ENCODE results near the gene FUOM. TPM values are rescaled to one million over a fixed set of nuclear protein-coding genes. Genes with fewer than 3 reads are reported as not detected.
"Not testable (repeated sequence)": the region's sequence is repeated elsewhere in the genome, so short reads cannot be mapped to it uniquely, and the experiment has no call there.

Gene FUOM
- total RNA-seq, 2 donors from 2014 or later: 12.5 to 16.1 TPM

DNA sequence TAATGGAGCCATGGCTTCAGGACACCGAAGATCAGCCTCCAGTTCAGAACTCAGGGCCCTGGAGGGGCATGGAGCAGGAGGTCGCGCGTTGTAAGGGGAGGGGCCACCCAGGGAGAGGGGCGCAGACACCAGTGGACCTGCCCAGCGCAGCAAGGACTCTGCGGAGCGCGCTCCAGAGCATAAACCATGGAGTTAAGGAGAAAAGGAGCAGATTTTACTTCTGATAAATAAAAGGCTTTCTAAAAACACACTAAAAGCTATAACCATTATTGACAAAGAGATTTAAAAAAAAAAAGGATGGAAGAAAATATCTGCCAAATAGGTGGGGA, 31.6 kb downstream of the FUOM start:
- WGBS, 2 donors: 34 to 38% methylated on average over 8 to 9 of the region's 9 CpGs
- intact Hi-C loops (cut with DNase I): no loop called here
- peaks cover 29% of the 10 kb centered on the region for H3K4me1 ChIP-seq

DNA sequence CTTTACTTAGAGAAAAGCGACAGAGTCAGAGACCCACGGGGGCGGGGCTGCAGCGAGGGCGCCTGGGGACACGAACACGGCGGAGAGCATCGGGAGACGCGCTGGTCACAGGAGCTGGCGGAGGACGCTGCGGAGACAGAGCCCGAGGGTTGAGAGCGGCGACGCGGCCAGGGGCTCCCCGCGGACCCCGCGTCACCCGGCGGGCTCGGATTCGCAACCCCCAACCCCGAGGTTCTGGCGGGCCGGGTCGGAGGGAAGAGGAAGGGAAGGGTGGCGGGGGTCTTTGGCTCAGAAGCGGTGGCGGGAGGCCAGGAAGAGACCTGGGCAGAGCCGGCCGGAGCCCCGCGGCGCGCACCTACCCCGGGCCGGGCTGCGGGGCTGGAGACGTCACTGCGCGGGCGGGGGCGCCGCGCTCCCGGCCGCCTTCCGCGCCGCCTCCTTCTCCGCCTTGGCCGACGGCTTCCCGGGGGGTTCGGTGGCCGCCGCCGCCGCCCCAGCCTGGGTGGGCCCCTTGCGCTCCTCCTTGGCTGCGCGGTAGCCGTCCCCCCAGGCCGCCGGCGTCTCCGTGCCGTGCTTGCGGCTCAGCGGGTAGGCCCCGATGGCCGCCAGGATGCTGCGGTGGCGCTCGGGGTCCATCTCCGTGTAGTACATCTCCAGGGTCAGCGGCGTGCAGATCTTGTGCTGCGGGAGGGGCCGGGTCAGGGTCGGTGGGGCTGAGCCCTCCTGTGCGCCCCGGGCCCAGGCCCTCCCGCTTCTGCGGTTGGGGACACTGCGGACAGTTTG, 32.2 kb downstream of the FUOM start:
- no peaks in the 10 kb centered on the region for H3K36me3 ChIP-seq (replicated peaks in 1 of 2; ENCODE audit: insufficient read depth in 1 of 2, low read depth in 2 of 2)
- WGBS, 2 donors: 0 to 4% methylated on average over 42 to 46 of the region's 91 CpGs
- no peaks in the 10 kb centered on the region for H3K9me3 ChIP-seq
- no peak for ATAC-seq
- TF ChIP-seq POLR2A (IDR thresholded peaks at IDR 0.05) (no peak), CTCF (IDR thresholded peaks at IDR 0.05) (no peak)
- H3K4me1 ChIP-seq: peaks cover 29% of the 10 kb centered on the region
- H3K27me3 ChIP-seq: peaks cover 0 to 32% of the 10 kb centered on the region in 2 donors
- no peak for DNase-seq
- H3K27ac ChIP-seq: no peak overlapping the region
- intact Hi-C loops (cut with DNase I): no loop called here
- H3K4me3 ChIP-seq: no peak overlapping the region

More for the DNA sequence above, 31.6 kb downstream of the FUOM start:
- ATAC-seq (no peak), DNase-seq (no peak)
- Histone ChIP-seq H3K36me3 (replicated peaks in 1 of 2; ENCODE audit: insufficient read depth in 1 of 2, low read depth in 2 of 2) (no peaks in the 10 kb centered on the region), H3K27me3 (peaks cover 0 to 32% of the 10 kb centered on the region in 2 donors), H3K27ac (no peak overlapping the region), H3K9me3 (no peaks in the 10 kb centered on the region), H3K4me3 (no peak overlapping the region)
- TF ChIP-seq POLR2A (IDR thresholded peaks at IDR 0.05): no peak
- TF ChIP-seq CTCF (IDR thresholded peaks at IDR 0.05): no peak

DNA sequence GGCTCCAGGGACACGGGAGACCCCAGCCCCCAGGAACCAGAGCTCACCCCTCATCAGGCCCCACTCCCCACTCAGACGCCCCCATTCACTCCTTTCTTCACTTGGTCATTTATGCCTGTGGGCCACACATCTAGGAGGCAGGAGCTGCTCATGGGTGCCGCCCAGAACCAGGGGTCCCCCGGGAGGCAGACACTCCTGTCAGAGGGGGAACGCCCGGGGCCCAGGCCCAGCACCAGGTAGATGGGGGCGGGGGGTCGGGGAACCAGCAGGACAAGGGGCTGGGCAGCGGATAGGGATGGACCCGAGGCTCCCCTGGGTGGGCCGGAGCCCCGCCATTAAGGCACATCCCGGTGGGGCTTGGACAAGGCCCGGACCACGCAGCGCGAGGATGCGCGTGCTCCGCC, 33.0 kb downstream of the FUOM start:
- 12 to 17% methylated on average over 16 to 19 of the region's 20 CpGs for whole genome bisulfite sequencing, 2 donors
- TF ChIP-seq POLR2A (IDR thresholded peaks at IDR 0.05) (no peak), CTCF (IDR thresholded peaks at IDR 0.05) (no peak)
- Histone ChIP-seq H3K9me3 (no peaks in the 10 kb centered on the region), H3K27me3 (peaks cover 0 to 32% of the 10 kb centered on the region in 2 donors), H3K36me3 (replicated peaks in 1 of 2; ENCODE audit: insufficient read depth in 1 of 2, low read depth in 2 of 2) (no peaks in the 10 kb centered on the region), H3K4me1 (peaks cover 27% of the 10 kb centered on the region), H3K4me3 (no peak overlapping the region), H3K27ac (no peak overlapping the region)
- DNase-seq (no peak), ATAC-seq (no peak)
- intact Hi-C loops (cut with DNase I): no loop called here

DNA sequence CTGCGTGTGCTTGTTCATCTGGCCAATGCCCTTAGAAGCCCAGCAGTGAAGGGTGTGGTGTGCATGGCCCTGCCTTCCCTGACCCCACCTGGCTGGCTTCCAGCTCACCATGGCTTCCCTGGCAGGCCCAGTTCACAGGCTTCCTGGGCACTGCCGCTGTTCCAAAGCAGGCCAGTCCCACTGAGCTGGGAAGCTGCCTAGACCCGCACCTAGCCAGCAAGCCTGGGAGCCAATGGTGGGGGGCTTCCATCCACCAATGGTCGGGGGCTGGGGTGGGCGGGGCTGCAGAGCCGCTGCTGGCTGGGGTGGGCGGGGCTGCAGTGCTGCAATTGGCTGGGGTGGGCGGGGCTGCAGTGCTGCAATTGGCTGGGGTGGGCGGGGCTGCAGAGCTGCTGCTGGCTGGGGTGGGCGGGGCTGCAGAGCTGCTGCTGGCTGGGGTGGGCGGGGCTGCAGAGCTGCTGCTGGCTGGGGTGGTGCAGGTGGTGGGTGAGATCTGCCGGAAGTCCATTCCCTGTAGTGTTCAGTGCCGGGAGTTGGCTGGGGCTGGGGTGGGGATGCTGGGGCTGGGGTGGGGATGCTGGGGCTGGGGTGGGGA, 33.5 kb downstream of the FUOM start:
- no peaks in the 10 kb centered on the region for H3K9me3 ChIP-seq
- peak; percentile 79 for ATAC-seq
- H3K27ac ChIP-seq: no peak overlapping the region
- H3K36me3 ChIP-seq (replicated peaks in 1 of 2; ENCODE audit: insufficient read depth in 1 of 2, low read depth in 2 of 2): no peaks in the 10 kb centered on the region
- peaks cover 0 to 32% of the 10 kb centered on the region in 2 donors for H3K27me3 ChIP-seq
- H3K4me1 ChIP-seq: peaks cover 21% of the 10 kb centered on the region
- intact Hi-C loops (cut with DNase I): no loop called here
- H3K4me3 ChIP-seq: no peak overlapping the region
- DNase-seq: peak; percentile 72 to 88 (median 84)
- 0 to 4% methylated on average over 1 to 12 of the region's 13 CpGs for WGBS, 2 donors
- TF ChIP-seq POLR2A (IDR thresholded peaks at IDR 0.05) (no peak), CTCF (IDR thresholded peaks at IDR 0.05) (no peak)

GRCh38 chr10:133322064-133322709, 35.6 kb downstream of the FUOM start:
- H3K27ac ChIP-seq; H3K9me3 ChIP-seq; intact Hi-C loops (cut with DNase I); ATAC-seq; H3K36me3 ChIP-seq (replicated peaks in 1 of 2; ENCODE audit: insufficient read depth in 1 of 2, low read depth in 2 of 2); H3K4me3 ChIP-seq; DNase-seq: not testable (repeated sequence)
- Histone ChIP-seq H3K4me1 (peaks cover 27% of the 10 kb centered on the region), H3K27me3 (peaks cover 0 to 17% of the 10 kb centered on the region in 2 donors)
- WGBS, 2 donors: 72 to 78% methylated on average over 12 of the region's 14 CpGs

- H3K9me3 ChIP-seq; H3K27me3 ChIP-seq; H3K36me3 ChIP-seq (replicated peaks in 1 of 2; ENCODE audit: insufficient read depth in 1 of 2, low read depth in 2 of 2); H3K27ac ChIP-seq; intact Hi-C loops (cut with DNase I); DNase-seq; H3K4me3 ChIP-seq; ATAC-seq: not testable (repeated sequence)
- WGBS, 2 donors: 91 to 96% methylated on average over 6 of the region's 6 CpGs
- peaks cover 20% of the 10 kb centered on the region for H3K4me1 ChIP-seq
Measured at GRCh38 chr10:133320852-133321422, 36.9 kb downstream of the FUOM start.

Data from body of pancreas (tissue), 4 donors.